ENCODE data around the gene SF3B2. TPM values are rescaled to one million over a fixed set of nuclear protein-coding genes. Genes with fewer than 3 reads are reported as not detected.
"Not testable (repeated sequence)": the region's sequence is repeated elsewhere in the genome, so short reads cannot be mapped to it uniquely, and the experiment has no call there.

The SF3B2 gene
- 116 and 141 TPM in 2 replicates for total RNA-seq

- peak; percentile 99 for DNase-seq
Measured at GRCh38 chr11:66051766-66052663, at the start of gene SF3B2. Gene SF3B2 (plus strand): TSS chr11:66052364. CDS start chr11:66052385, 21 bp downstream.

- DNase-seq = peak; percentile 51
Measured at GRCh38 chr11:66002648-66003225, 49.4 kb upstream of the SF3B2 start.

DNA sequence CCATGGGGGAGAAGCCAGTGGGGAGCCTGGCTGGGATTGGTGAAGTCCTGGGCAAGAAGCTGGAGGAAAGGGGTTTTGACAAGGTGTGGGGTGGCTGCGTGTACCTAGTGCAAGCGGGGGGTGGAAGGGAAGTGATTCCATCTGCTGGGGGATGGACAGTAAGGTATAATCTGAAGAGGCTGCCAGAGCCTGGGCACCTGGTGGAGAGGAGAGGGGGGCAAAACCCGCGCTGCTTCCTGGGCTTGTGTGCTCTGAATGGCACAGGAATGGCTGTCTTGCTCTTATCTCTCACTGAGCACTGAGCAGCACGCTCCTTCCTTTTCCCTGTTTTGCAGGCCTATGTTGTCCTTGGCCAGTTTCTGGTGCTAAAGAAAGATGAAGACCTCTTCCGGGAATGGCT lies 48.9 kb upstream of the SF3B2 start:
- DNase-seq = no peak

- no peak for DNase-seq
Measured at GRCh38 chr11:66004186-66004585, 48.0 kb upstream of the SF3B2 start.

DNA sequence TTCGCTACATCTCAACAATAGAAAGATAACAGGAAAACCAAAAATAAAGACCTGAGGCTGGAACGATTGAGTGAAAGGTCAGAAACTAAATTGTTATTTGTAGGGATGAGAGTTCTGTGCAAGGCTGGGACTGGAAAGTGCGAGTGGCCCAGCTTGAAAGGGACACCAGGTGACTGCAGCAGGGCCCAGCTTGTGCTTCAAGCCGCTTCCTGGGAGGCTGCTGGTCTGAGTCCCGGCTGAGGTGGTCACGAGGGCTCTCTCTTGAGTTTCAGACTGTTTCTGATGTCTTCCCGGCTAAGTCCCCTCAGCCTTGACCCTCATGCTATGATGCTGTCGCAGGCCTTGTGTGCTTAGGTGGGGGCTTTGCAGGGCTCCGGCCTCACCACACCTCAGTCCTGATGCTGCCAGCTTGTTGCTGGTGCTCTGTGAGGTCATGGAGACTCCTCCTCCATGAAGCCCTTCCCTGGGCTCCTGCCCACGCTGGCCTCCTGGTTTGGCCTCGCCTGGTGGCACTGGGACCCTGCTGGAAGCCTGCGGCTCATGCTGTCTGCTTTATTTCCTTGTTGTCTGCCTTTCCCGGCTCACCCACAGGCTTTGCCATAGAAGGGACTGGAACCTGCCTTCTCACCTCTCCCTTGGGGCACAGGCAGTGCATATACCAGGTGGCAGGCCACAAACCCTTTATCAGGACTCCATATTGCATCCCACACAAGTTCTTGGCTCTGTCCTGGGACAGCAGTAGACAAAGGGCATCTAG lies 45.9 kb upstream of the SF3B2 start:
- DNase-seq = no peak

- no peak for DNase-seq
Measured at GRCh38 chr11:66006891-66007176, 45.3 kb upstream of the SF3B2 start.

- DNase-seq = no peak
Measured at GRCh38 chr11:66007201-66007634, 44.9 kb upstream of the SF3B2 start.

- no peak for DNase-seq
Measured at GRCh38 chr11:66008095-66008467, 44.1 kb upstream of the SF3B2 start.

GRCh38 chr11:66008468-66009101 lies 43.6 kb upstream of the SF3B2 start:
- no peak for DNase-seq

GRCh38 chr11:66010036-66010435 lies 42.1 kb upstream of the SF3B2 start:
- DNase-seq = not testable (repeated sequence)

- no peak for DNase-seq
Measured at GRCh38 chr11:66011239-66011784, 40.9 kb upstream of the SF3B2 start.

DNA sequence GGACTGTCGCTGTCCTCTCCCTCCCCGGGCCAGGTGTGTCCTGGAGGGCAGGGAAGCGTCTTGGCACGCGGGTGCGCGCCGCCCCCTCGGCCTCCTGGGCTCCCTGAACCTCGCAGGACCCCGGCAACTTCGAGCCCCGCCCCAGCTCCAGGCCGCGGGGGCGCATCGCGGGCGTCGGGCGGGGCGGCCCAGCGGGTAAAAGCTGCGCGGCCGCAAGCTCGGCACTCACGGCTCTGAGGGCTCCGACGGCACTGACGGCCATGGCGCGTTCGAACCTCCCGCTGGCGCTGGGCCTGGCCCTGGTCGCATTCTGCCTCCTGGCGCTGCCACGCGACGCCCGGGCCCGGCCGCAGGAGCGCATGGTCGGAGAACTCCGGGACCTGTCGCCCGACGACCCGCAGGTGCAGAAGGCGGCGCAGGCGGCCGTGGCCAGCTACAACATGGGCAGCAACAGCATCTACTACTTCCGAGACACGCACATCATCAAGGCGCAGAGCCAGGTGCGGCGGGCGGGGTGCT lies 40.3 kb upstream of the SF3B2 start, which contains the start of gene CST6:
Gene CST6 (plus strand): TSS at position 224 of the 519 bp plus-strand sequence. CDS start 37 bp downstream, at position 261.
- DNase-seq = no peak

DNA sequence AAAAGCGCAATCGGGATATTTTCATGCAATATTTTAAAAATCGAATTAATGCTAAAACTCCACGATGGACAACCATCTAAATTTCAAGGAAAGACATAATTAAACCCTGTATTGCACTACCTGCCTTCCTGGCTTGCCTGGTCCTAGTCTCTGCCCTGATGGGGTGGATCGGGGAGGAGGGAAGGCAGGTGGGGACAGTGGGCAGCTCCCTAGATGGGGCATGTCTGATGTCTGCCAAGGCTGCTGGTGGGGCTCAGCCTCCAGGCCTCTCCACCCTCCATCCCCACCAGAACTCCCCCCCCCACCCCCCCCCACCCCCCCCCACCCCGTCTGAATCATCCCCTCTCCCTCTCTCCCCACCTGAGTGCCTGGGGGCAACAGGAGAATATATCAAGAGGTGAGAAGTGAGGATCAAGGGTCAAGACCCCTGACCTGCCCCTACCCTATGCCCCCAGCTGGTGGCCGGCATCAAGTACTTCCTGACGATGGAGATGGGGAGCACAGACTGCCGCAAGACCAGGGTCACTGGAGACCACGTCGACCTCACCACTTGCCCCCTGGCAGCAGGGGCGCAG lies 39.7 kb upstream of the SF3B2 start:
- no peak for DNase-seq

DNA sequence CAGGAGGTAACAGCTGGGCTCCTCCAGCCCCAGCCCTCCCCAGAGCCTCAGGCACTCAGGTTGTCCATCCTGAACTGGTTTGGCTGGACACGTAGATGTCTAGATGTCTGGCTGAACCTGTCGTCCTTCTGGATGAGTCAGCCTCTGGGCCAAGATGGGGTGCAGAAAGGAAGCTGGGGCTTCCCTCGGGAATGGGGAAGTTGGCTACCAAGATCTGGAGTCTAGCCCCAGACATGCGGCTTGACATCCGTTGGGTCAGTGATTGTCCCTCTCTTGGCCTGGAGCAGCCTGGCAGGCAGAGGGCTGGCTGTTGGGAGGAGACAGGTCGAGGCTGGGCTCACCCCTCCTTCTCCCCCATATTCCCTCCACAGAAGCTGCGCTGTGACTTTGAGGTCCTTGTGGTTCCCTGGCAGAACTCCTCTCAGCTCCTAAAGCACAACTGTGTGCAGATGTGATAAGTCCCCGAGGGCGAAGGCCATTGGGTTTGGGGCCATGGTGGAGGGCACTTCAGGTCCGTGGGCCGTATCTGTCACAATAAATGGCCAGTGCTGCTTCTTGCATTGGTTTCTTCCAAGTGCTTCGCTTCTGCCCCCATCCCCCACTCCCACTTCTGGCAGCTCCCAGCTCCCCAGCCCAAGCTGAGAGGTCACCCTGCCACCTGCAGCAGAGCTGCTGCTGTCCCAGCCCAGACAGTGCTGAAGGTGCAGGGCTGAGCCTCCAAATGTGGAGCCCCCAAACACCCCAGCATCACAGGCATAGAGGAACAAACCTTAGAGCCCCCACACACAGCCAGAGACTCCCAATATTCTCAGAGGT lies 39.0 kb upstream of the SF3B2 start:
- no peak for DNase-seq

DNA sequence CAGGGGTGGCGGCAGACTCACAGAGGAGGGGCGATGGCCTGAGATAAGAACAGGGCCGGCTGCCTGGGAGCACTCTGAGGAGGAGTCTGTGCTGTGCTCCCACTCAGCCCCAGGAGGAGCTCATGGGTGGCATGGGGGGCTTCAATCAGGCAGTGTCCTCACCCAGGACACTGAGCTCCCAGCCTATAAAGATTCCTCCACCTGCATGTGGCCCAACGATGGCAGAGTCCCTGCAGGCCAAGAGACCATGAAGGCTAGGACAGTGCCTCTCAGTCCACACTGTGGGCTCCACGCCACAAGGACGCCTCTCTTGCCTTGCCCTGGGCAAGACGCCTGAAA lies 38.4 kb upstream of the SF3B2 start:
- no peak for DNase-seq

- DNase-seq = no peak
Measured at GRCh38 chr11:66014804-66015453, 37.2 kb upstream of the SF3B2 start.

DNA sequence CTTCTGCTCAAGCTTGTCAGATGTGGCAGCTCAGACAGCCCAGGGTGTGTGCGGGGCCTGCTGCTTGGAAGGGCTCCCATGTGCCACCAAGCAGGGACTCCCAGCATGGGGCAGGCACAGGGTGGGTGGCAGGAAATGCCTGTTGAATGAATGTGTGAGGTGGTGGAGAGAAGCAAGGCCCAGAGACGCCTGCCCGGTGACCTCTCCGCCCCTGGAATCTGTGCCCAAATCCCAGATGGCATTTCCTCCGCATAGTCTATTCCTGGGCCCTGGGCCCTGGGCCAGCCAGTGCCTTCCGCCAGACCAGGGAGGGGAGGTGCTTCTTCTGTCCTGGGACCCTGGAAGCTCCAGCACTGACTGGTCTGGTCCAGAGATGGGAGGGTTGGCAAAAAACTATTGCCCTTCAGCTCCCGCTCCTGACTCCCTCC lies 36.7 kb upstream of the SF3B2 start:
- DNase-seq = peak; percentile 75

DNA sequence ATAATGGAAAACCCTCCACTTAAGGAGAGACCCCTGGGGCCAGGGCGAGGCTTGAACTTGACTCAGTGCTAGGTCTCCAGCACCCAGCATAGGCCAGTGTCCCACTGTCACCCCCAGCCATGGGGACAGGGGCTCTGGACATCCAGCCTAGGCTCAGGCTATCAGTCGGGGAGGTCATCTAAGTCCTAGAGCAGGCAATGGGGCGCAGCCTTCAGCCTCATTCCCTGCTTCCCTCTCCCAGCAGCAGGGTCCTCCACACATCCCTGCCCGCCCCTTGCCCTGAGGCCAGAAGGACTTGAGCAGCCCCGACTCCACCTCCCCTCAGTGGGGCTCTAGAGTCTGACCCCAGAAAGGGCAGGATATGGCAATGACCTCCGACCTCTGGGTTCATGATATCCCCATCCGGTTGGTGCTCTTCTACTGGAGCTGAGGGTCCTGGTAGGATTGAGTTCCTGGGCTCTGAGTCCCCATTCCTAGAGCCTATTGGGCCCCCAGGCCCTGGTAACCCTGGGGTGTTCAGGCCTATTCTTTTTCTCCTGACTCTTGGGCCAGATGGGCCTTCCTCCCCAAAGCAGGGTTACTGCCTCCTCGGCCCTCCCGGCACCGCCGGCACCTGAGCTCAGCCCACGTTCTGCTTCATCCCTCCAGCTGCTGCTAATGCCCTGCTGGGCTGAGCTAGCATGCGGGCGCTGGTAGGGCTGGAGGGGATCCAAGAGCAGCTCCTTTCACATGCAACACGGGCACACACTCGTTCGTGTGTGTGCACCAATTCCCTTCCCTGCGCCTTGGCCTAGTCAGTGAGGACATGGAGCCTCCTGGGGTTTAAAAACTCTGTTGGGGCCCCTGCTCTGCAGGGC lies 36.0 kb upstream of the SF3B2 start:
- no peak for DNase-seq

DNA sequence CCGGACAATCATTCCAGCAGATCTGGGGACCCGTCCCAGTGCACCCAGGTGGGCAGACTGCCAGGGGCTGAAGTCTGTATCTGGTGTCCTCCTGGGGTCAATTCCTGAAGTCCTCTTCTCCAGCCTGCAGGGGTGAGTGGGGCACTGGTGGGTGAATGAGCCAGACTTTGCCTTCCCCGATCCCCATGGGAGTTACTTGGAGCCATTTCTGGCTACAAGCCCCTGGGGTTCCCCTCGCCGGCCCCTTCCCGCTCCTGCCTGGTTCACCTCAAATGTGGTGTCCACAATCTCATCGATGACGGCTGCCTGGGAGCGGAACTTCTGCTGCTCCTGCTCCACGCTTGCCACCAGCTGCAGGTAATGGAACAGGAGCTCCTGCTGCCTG lies 35.4 kb upstream of the SF3B2 start:
- DNase-seq = no peak

GRCh38 chr11:66017321-66017720 lies 34.8 kb upstream of the SF3B2 start:
- no peak for DNase-seq

Data from dermis blood vessel endothelial cell (primary cell).